Suprapubic skin (tissue), 4 donors: ENCODE data around the gene C19orf38. TPM values are rescaled to one million over a fixed set of nuclear protein-coding genes. Genes with fewer than 3 reads are reported as not detected.

Source experiments
- DNase-seq, 2 donors: peaks; one replicate each; pipeline ENCODE4 v3.0.0-alpha.2; 2019; ENCODE audit warnings: low spot score in 2 of 2
- H3K27ac ChIP-seq: fragments of 200-600 bp; sonication (generic); one replicate; pipeline ENCODE4 v1.5.1; 2019
- H3K27me3 ChIP-seq: fragments of 200-600 bp; sonication (generic); one replicate; pipeline ENCODE4 v1.5.1; 2019
- H3K36me3 ChIP-seq: fragments of 200-600 bp; sonication (generic); one replicate; pipeline ENCODE4 v1.5.1; 2019
- H3K4me1 ChIP-seq: fragments of 200-600 bp; sonication (generic); one replicate; pipeline ENCODE4 v1.5.1; 2019
- H3K4me3 ChIP-seq: fragments of 200-600 bp; sonication (generic); one replicate; pipeline ENCODE4 v1.5.1; 2019; ENCODE audit warnings: mild to moderate bottlenecking
- H3K9me3 ChIP-seq: fragments of 200-600 bp; sonication (generic); one replicate; pipeline ENCODE4 v1.5.1; 2019
- EP300 ChIP-seq: sonication (generic); formaldehyde crosslinking; IDR thresholded peaks from one replicate; pipeline ENCODE4 v1.6.1; 2017; ENCODE audit warnings: antibody characterized with exemption
- POLR2A ChIP-seq, 2 donors: fragments of 450-650 bp; IDR thresholded peaks; one replicate each; pipeline ENCODE4 v1.6.1; 2017; ENCODE audit warnings: antibody characterized with exemption in 2 of 2, mild to moderate bottlenecking in 2 of 2, moderate library complexity in 2 of 2
- POLR2AphosphoS5 ChIP-seq, 3 donors: sonication (generic); formaldehyde crosslinking; IDR thresholded peaks; one replicate each; pipeline ENCODE4 v1.6.1; 2017; ENCODE audit warnings: antibody characterized with exemption in 3 of 3
- WGBS: methylation state at CpG from one replicate; pipeline ENCODE4 v1.1.5; 2018; 5-methylcytosine and 5-hydroxymethylcytosine counted together
- total RNA-seq, 4 donors: library from RNA; depleted of rRNA; stranded (reverse); fragments of >200 nt; gene quantifications; one replicate each; pipeline ENCODE4 v1.1.0, GENCODE V29; 2016
- TF ChIP-seq, protein P1 (sequence below), 2 donors: fragments of 200-600 bp in 1 of 2; fragments of 450-650 bp in 1 of 2; sonication (generic) in 1 of 2; IDR thresholded peaks; one replicate each; pipeline ENCODE4 v1.5.1; 2016 to 2019; ENCODE audit warnings: antibody characterized with exemption in 2 of 2, mild to moderate bottlenecking in 1 of 2, moderate library complexity in 1 of 2

C19orf38 gene, protein sequence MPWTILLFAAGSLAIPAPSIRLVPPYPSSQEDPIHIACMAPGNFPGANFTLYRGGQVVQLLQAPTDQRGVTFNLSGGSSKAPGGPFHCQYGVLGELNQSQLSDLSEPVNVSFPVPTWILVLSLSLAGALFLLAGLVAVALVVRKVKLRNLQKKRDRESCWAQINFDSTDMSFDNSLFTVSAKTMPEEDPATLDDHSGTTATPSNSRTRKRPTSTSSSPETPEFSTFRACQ
- 1 to 10 TPM in 1 of 4 donors, not detected in 3; 1.7 TPM for total RNA-seq

DNA sequence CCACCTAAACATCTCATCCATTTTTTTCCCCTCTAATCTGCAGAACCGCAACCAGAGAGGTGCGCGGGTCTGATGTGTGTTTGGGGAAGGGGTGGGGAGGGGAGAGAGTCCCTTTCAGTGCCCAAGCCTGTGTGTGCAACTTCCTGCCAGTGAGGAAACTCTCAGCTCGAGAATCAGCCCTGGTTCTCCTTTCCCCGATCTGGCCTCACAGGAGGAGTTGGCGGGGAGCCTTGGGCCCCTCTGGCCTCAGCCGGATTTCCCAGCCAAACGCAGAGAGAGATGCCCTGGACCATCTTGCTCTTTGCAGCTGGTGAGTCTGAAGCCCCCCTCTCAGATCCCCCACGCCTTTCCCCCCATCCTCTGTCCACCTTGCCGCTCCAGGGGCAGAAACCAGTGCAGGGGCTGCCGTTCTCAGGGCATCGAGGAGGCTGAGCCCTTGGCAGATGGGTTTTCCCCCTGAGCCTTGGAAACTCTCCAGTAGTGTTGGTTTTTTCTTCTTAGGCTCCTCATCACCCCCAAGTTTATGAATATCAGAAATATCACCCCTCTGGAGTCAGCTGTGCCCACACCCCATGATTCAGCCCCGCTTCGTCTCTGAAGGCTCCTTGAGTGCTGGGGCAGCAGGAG, at the start of gene C19orf38:
Gene C19orf38 (plus strand): TSS at position 186 of the 627 bp plus-strand sequence. CDS start 94 bp downstream, at position 280.
- H3K4me1 ChIP-seq, result no peaks in the 10 kb centered on the region
- H3K4me3 ChIP-seq, result no peak within 1 kb of the TSS
- no peaks in the 10 kb centered on the region for H3K36me3 ChIP-seq
- TF ChIP-seq POLR2AphosphoS5 (IDR thresholded peaks at IDR 0.05) (no peak), POLR2A (IDR thresholded peaks at IDR 0.05) (no peak), EP300 (no peak)
- TF ChIP-seq, protein P1, sequence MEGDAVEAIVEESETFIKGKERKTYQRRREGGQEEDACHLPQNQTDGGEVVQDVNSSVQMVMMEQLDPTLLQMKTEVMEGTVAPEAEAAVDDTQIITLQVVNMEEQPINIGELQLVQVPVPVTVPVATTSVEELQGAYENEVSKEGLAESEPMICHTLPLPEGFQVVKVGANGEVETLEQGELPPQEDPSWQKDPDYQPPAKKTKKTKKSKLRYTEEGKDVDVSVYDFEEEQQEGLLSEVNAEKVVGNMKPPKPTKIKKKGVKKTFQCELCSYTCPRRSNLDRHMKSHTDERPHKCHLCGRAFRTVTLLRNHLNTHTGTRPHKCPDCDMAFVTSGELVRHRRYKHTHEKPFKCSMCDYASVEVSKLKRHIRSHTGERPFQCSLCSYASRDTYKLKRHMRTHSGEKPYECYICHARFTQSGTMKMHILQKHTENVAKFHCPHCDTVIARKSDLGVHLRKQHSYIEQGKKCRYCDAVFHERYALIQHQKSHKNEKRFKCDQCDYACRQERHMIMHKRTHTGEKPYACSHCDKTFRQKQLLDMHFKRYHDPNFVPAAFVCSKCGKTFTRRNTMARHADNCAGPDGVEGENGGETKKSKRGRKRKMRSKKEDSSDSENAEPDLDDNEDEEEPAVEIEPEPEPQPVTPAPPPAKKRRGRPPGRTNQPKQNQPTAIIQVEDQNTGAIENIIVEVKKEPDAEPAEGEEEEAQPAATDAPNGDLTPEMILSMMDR (IDR thresholded peaks at IDR 0.05), result no peak
- H3K27ac ChIP-seq, result no peak within 1 kb of the TSS
- WGBS, result 43% methylated on average over 13 of the region's 14 CpGs
- H3K9me3 ChIP-seq, result no peaks in the 10 kb centered on the region
- no peak for DNase-seq
- peaks cover 9% of the 10 kb centered on the region for H3K27me3 ChIP-seq

DNA sequence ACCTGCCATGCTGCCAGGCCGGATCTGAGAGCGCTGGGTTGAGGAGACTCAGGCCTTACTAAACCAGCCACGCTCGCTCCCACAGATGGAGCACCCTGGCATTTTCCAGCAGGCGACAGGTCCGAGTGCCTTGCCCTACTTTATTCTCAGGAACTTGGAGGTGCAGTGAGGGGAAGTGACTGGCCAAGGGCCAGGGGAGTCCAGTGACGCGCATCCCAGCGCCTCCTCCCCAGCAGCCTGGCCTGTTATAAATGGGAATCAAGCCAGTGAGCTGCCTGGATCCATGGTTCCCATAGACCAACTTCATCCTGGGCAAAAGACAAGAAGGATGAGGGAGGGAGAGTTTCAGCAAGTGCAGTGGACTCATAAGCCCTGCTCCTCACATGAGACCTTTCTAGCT, 47.7 kb upstream of the C19orf38 start:
- 76% methylated on average over 8 of the region's 9 CpGs for WGBS
- Histone ChIP-seq H3K36me3 (peaks cover 89% of the 10 kb centered on the region), H3K4me1 (no peaks in the 10 kb centered on the region), H3K27me3 (no peaks in the 10 kb centered on the region), H3K9me3 (no peaks in the 10 kb centered on the region), H3K27ac (no peak overlapping the region), H3K4me3 (no peak overlapping the region)
- TF ChIP-seq, protein P1 (IDR thresholded peaks at IDR 0.05), result no peak
- TF ChIP-seq POLR2AphosphoS5 (IDR thresholded peaks at IDR 0.05), result no peak
- no peak for TF ChIP-seq POLR2A (IDR thresholded peaks at IDR 0.05)
- no peak for TF ChIP-seq EP300
- no peak for DNase-seq

DNA sequence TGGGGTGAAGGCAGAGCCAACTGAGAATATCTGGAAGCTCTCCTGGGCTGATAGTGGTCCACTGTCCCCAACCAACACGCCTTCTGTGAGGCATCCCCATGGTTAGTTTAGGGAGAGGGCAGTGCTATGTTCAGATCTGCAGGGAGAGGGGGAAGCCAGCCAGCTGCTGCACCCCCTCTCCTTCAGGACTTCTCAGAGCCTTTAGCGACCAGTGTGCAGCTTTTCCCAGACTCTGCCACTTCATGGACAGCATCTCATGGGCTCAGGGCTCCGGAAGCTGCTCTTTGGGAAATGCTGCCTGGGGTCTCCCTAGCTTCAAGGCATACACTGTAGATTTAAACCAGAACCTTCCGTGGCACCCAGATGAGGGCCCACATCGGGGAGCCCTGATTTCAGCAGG, 45.7 kb upstream of the C19orf38 start:
- no peaks in the 10 kb centered on the region for H3K27me3 ChIP-seq
- H3K9me3 ChIP-seq, result no peaks in the 10 kb centered on the region
- TF ChIP-seq POLR2A (IDR thresholded peaks at IDR 0.05) (no peak), EP300 (no peak), POLR2AphosphoS5 (IDR thresholded peaks at IDR 0.05) (no peak)
- TF ChIP-seq, protein P1 (IDR thresholded peaks at IDR 0.05), result no peak
- H3K36me3 ChIP-seq, result peaks cover 75% of the 10 kb centered on the region
- WGBS, result 100% methylated on average over 2 of the region's 5 CpGs
- no peak overlapping the region for H3K4me3 ChIP-seq
- H3K27ac ChIP-seq, result no peak overlapping the region
- no peak for DNase-seq
- no peaks in the 10 kb centered on the region for H3K4me1 ChIP-seq

DNA sequence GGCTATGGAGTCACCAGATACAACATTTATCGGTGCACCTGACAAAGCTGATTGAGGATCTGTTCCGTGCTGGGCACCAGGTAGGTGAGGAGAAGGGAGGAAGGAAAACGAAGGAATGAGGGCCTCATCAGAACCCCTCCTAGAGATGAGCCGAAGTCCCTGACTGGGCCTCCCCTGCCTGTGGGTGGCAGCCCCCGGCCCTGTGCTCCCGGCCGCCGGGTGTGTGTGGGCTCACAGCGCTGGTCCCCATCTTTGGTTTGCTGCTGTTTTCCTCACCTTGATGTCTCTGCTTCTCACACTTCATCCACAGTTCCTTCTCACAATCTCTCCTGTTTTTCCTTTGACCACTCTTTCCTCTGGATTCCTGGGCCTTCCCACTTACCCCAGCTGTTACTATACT, 45.0 kb upstream of the C19orf38 start:
- Histone ChIP-seq H3K9me3 (no peaks in the 10 kb centered on the region), H3K27me3 (no peaks in the 10 kb centered on the region), H3K27ac (no peak overlapping the region), H3K4me3 (no peak overlapping the region), H3K36me3 (peaks cover 75% of the 10 kb centered on the region), H3K4me1 (no peaks in the 10 kb centered on the region)
- TF ChIP-seq POLR2AphosphoS5 (IDR thresholded peaks at IDR 0.05) (no peak), POLR2A (IDR thresholded peaks at IDR 0.05) (no peak), EP300 (no peak)
- TF ChIP-seq, protein P1 (IDR thresholded peaks at IDR 0.05), result no peak
- DNase-seq, result no peak
- 94% methylated on average over 9 of the region's 9 CpGs for WGBS

DNA sequence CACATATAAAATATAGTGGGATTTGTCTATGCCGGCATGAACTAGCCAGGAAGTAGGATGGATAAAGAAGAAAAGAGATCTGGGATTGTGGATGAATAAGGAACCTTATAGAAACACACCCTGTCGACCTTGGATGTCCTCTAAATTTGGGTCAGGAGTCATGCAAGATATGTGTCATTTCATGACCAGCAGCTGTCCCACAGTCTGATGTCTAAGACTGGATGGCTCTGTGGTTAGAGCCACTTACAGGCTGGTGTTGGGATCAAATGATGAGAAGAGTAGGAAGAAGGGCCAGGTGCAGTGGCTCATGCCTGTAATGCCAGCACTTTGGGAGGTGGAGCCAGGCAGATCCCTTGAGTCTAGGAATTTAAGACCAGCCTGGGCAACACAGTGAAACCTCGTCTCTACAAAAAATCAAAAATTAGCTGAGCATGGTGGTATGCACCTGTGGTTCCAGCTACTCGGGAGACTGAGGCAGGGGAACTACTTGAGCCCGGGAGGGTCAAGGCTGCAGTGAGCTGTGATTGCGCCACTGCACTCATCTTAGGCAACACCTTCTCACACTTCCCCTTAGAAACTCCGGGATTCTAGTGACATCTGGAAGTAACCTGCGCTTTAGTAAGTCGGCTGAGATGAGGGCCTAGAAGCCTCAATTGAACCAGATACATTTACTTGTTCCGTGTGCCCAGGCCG, 43.0 kb upstream of the C19orf38 start:
- Histone ChIP-seq H3K36me3 (peaks cover 83% of the 10 kb centered on the region), H3K27me3 (no peaks in the 10 kb centered on the region), H3K9me3 (no peaks in the 10 kb centered on the region)

More for the DNA sequence above, 43.0 kb upstream of the C19orf38 start:
- H3K4me1 ChIP-seq, result no peaks in the 10 kb centered on the region
- no peak overlapping the region for H3K4me3 ChIP-seq
- 87% methylated on average over 11 of the region's 11 CpGs for WGBS
- TF ChIP-seq POLR2AphosphoS5 (IDR thresholded peaks at IDR 0.05) (no peak), EP300 (no peak), POLR2A (IDR thresholded peaks at IDR 0.05) (no peak)
- TF ChIP-seq, protein P1 (IDR thresholded peaks at IDR 0.05), result no peak
- DNase-seq, result no peak
- H3K27ac ChIP-seq, result no peak overlapping the region
